Stimulated activated CD4-positive, alpha-beta T cell treated with anti-CD3 and anti-CD28 coated beads, TNF-alpha, amount 100 ng/mL, for 4 hours (primary cell): ENCODE data around the gene FAHD1.
A peak's percentile ranks its signal among the peaks of the same experiment; 100 is the strongest.

Experiments
- DNase-seq, 3 experiments: peaks; one replicate each; pipeline ENCODE4 v3.0.0-alpha.2; 2020; ENCODE audit warnings: low read depth in 3 of 3

The FAHD1 gene

DNA sequence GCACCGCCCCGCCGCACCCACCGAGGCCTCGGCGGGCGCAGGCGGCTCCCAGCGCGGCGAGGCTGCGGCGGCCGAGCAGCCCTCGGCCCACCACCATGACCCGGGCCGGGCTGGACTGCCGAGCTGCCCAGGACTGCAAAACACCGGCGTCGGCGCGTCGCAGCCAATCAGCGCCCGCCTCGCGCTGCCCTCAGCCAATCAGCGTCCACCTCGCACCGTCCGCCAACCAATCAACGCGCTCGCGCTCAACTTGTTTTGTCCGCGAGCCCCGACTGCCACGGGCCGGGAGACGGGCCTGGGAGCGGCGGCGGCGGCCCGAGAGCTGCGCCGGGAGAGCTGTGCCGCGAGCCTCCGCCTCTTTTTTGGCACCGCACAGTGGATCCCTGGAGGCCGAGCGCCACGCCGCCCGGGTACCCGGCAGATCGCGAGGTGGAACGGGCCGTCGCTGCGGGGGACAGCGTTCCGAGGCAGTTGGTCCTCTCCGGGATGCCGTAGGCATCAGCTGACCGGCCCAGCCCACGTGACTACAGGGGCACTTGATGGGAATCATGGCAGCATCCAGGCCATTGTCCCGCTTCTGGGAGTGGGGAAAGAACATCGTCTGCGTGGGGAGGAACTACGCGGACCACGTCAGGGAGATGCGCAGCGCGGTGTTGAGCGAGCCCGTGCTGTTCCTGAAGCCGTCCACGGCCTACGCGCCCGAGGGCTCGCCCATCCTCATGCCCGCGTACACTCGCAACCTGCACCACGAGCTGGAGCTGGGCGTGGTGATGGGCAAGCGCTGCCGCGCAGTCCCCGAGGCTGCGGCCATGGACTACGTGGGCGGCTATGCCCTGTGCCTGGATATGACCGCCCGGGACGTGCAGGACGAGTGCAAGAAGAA lies at the start of gene FAHD1, which contains the start of gene HAGH:
Gene FAHD1 (plus strand): TSS at position 516 of the 883 bp plus-strand sequence. CDS start 33 bp downstream, at position 549.
Gene HAGH (minus strand): TSS at position 135 of the 883 bp plus-strand sequence. CDS start 38 bp downstream, at position 97.
- peak; percentile 80 to 89 (median 81) for DNase-seq

DNA sequence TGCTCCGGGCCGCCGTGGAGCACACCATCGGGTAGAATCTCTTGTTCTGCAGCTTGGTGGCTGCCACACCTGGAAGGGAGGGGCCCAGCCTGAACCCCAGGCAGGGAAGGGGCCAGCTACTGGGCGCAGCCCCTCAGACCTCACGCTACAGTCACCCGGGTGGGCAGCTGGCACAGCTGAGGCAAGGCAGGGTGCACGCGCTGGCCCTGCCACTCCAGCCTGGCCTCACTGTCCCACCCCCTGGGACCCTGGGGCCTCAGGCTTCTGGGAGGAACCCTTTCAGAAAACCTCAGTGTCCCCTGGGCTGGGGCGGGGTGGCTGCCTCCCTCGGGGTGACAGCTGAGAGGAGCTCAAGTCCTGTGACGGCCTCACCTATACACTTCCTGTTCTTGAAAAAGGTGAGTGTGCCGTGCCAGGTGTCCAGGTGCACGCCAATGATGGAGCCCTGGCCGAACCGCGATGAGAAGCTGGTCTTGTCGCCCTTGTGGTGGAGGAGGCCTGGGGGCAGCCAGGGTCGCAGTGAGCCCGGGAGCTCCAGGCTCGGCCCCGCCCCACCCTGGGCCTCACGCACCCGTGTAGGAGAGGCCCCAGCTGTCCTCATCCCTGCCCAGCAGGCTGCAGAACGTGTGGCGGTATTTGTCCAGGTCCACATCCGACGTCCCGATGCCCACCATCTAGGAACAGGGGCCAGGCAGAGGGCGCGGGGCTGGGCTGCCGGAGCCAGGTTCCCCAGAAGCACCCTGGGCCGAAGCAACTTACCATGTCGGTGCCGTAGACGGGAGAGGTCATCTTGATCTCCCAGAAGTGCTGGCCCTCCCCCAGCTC lies 49.4 kb upstream of the FAHD1 start:
- DNase-seq = no peak

DNA sequence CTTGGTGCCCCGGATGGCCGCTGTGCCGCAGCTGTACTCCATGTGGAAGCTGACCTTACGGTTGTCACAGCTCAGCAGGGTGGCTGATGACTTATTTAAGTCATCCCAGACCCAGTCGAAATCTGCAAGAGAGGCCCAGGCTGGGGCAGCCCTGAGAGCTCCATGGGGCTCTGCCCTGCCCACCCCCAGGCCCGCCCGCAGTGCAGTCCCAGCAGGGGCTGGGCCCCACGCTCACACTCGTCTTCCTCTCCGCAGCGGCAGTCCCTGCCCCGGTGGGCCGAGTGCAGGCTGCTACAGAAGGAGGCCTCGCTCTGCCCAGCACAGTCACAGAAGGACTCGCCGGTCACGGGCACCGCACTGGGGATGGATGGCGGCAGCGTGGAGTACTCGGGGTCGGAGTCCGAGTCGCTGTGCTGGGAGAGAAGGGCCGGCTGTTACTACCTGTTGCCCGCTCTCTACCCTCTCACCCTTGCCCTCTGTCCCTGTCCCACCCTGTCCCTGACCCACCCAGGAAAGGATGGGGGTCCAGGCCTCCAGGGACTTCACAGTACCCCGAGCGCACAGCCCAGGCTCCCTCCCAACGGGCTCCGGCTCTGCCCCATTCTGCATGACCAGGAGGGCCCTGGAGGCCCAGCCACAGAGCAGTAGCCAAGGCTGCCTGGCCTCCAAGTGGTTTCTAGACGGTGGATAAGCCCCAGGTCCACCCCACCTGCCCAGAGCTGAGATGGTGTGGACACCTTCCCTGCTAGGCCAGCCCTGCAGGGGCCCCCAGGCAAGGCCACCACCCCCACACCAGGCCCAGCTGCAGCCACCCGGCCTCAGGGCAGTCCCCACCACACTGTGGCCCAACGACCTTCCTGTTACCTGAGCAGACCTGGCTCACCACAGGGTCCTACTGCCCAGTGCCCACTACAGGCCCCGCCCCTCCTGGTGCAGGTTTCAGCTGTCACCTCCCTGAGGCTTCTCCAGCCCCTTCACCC lies 48.5 kb upstream of the FAHD1 start:
- no peak for DNase-seq

DNA sequence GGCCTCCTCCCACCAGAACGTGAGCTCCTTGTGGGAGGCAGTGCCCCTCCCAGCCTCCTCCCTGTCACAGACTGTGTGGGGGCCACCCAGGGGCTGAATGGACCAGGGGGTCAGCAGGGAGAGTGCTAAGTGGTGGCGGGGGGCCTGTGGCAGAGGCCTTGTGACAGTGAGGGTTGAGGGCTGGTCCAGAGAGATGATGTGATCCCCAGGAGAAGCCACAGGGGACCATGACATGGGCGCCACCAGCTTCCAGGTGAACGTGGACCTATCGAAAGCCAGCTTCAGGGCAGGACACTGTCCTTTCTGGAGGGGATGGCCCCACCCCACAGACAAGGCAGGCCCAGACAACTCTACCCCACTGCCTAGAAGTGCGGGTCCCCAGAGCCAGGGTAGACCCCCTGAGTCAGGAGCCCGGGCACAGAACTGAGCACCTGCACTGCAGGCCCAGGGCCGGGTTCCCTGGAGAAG lies 47.7 kb upstream of the FAHD1 start:
- DNase-seq = no peak

DNA sequence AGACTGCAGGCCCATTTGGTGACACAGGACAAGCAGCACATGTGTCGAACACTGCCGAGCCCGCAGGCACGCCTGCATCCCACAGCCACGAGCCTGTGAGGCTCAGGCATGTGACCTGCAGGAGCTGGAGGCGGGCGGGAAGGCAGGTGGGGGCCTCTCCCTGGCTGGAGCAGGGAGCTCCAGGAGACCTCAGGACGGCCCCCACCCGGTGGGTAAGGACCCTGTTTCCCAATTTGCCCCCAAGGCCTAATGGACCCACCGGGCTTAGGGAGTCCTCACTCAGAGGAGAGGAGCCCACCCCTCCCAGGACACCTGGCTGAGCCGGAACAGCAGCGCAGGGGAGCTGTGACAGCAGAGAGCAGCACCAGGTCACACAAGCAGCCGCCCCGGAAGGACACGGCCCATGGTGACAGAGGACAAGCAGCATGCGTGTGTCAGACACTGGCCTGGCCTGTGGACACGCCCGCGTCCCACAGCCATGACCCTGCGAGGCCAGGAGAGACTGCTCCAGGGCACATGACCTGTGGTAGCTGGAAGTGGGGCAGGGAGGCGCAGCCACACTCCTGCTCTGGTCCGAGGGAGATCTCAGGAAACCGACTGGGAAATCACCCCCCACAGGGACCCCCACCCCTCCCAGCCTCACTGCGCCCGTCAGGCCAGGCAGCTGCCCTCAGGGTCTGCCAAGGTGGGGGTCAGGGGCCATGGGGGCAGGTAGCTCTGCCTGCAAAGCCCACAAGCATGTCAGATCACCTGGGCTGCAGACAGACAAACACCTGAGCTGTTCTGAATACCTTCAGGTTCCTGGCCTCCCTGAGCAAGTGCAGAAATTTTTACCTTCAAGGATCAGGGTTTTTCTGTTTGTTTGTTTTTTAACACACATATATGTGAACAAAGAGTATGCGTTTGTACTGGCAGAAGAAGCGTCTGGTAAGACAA lies 47.0 kb upstream of the FAHD1 start:
- no peak for DNase-seq

DNA sequence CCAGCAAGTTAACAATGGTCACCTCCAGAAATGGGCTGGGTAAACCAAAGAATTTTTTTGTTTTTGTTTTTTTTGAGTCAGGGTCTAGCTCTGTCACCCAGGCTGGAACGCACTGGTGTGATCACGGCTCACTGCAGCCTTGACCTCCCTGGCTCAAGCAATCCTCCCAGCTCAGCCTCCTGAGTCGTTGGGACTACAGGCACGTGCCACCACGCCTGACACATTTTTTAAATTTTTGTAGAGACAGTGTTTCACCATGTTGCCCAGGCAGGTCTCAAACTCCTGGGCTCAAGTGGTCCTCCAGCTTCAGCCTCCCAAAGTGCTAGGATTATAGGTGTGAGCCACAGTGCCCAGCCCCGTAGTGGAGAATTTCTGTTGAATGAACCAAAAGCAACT lies 46.3 kb upstream of the FAHD1 start:
- DNase-seq = no peak

DNA sequence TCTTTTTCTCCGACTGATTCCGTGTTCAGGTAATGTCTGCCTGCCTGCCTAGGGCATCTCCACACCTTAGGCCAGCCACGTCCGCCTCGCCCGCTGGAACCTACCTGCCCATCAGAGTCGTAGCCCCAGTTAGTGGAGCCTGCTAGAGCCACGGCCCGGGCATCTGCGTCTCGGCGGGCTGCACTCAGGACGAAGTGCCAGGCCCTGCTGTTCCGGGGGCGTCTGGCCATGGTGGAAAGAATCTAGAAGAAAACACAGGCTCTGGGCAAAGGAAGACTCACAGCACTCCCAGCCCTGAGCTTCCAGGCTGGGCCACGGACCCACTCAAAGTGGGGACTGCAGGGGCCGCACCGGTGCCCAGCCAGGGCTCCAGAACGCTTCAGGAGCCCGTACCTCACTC lies 45.8 kb upstream of the FAHD1 start:
- no peak for DNase-seq

DNA sequence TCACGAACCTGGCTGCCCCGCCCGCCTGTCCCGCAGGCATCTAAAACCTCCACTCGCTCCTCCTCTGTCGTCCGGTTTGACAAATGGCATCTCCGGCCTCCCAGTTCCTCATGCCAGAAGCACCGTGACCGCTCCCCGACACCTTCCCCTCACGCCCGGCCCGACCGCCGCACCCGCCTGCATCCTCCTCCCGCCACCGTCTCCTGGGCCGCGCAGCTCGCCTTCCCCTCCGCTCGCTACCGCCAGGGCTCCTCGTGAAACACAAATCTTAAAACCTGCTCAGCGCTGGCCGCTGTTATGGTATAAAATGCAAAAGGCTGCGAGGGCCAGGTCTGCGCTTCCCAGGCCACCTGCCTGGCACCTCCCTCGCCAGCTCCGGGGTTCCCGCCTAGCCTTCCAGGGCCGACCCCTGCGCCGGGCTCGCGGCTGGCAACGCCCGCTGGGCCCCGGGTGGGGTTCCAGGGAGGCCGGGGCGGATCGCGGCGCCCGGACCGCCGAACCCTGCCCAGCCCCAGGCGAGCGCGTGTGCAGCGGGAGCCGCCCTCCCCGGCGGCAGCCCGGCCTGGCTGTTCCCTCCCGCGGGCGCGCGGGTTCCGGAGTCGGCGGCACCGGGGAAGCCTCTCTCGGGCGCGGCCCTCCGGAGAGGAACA lies 45.1 kb upstream of the FAHD1 start:
- no peak for DNase-seq

DNA sequence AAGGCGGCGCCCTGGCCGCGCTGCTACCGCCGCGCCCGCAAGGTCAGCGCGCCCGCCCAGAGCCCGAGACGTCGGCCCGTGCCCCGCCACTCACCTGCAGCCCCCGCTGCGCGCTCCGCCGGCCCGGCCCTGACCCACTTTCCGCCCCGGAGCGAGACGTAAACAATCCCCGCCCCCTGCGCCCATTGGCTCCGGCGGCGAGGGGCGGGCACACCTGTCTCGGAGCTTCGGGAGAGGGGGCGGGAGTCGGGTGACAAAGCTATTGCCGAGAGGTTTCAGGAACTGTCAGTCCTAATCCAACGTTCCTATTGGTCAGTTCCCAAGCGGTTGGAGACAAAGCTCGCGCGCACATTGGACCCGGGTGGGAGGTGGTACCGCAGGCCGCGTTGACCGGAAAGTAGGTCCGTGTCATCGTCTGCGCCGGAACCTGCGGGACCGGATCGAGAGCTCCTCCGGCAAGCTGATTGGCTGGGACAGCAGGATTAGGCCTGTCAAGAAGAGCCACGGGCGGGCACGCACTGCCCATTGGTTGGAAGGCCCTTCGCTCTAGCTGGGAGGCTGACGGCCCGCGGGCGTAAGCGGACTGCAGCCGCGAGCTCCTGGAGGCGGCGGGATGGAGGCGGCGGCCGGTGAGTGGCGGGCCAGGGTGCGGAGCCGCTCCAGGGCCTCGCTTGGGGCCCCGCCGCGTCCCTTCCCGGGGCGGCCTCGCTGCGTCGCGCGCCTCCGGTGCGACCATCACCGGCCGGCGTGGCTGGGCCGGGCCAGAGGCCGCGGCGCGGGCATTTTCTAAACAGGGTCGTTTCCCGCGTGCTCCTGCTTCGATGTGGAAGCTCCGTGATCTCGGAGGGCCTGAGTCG lies 44.4 kb upstream of the FAHD1 start, which contains the start of the genes NUBP2 and SPSB3:
Gene NUBP2 (plus strand): TSS at position 553 of the 857 bp plus-strand sequence. CDS start 61 bp downstream, at position 614.
Gene SPSB3 (minus strand): TSS at position 164 of the 857 bp plus-strand sequence. CDS start 1,088 bp downstream, outside the sequence.
- peak; percentile 87 to 96 (median 92) for DNase-seq

DNA sequence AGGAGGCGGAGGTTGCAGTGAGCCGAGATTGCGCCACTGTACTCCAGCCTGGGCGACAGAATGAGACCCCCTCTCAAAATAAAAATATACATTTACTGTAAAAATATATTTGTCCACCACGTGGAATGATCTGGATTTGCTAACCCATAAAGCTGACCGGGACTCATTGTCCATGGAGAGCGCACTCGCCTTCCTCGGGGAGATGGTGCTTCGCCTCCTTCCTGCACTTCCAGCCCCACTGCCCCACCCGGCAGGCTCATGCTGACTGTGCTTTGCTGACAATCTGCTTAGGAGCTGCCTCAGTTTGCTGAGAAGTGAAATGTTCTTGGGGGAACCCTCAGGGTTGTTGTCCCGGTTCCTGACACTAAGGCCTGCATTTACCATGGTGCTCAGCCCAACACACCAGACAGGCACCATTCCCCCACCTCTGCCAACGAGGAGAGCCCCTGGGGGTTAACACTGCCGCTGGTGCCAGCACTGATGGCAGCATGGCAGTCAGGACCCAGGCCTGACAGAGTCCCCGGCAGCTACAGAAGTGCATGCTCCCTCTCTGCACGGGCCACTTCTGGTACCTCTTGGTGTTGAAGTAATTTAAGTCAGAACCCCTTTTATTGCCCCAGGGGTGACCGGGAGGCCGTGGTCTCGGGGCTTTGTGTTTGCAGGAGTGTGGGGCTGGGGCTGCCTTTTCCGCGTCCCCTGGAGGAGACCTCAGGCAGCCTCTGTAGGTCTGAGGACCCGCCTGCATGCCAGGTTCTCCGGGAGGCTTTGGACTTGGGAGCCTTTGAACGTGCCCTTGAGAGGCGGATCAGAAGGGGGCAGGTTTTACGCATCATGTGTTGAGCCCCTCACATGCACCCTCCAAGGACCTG lies 41.8 kb upstream of the FAHD1 start:
- no peak for DNase-seq

DNA sequence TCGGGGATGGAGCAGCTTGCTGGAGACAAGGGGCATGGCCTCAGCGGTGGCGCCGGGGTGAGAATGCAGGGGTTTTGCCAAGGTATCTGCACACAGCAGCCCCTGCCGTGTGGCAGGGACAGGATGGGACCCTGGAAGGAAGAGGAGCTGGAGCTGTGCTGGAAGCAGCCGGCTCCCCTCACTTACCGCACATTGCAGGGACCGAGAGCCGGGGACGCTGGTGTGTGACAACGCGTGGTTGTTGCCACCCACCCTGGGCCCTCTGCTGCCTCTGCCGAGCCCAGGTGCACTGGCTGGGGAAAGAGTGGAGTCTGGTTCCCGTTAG lies 41.2 kb upstream of the FAHD1 start:
- no peak for DNase-seq

DNA sequence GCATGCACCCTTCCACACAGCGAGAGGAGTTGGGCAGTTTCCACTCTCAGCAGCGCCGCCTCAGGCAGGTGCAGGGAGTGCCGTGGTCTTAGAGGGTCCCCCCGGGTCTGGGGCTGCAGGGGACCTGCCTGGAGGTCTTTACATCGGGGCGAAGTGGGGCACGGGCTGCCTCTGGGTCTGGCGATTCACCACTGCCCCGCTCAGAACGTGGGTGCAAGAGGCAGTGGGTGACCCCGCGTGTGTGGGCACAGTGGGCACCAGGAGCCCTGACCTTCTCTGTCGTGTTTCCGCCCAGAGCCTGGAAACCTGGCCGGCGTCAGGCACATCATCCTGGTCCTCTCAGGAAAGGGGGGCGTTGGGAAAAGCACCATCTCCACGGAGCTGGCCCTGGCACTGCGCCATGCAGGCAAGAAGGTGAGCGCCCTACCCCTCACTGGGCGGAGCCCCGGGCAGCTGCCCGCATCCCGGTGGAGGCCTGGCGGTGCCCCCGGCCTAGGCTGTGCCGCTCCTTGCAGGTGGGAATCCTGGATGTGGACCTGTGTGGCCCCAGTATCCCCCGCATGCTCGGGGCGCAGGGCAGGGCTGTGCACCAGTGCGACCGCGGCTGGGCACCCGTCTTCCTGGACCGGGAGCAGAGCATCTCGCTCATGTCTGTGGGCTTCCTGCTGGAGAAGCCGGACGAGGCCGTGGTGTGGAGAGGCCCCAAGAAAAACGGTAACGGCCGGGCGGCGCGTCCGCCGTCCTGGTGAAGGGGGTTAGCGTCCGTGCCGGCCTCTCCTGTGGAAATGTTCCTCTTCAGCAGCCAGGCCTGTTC lies 40.6 kb upstream of the FAHD1 start:
- no peak for DNase-seq

DNA sequence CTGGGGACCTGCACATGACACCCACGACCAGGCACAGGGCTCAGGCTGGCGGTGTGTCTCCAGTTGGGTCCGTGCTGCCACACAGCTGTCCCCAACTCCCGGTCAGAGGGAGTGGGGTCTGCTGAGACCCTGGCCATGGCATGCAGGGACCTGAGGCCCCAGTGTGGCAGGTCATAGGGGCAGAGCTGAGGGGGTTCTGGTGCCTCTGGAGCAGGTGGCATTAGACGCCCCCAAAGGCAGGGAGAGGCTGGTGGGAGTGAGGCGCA lies 40.0 kb upstream of the FAHD1 start:
- no peak for DNase-seq

DNA sequence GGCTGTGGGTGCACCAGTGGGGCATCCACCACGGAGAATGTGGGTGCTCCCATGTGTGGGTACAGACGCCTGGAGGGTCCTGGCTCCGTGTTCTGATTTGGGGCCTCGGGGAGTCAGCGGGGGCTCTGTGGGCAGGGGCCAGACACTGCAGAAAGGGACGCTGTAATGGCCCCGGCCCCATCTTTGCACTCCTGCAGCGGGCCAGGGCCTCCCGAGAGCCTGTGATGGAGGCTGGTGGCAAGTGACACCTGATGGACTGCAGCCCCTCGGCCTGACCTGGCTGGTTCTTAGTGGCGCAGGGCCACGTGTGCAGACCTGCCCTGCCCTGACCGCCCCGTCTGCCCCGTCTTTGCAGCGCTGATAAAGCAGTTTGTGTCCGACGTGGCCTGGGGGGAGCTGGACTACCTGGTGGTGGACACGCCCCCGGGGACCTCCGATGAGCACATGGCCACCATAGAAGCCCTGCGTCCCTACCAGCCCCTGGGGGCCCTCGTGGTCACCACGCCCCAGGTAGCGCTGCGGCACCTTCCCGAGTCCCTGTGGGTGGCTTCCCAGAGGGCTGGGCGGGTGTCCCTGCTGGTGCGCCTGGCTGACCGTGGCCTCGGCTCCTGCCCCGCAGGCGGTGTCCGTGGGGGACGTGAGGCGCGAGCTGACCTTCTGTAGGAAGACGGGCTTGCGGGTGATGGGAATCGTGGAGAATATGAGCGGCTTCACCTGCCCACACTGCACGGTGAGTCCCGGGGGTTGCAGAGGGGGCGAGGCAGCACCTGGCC lies 39.5 kb upstream of the FAHD1 start:
- no peak for DNase-seq

DNA sequence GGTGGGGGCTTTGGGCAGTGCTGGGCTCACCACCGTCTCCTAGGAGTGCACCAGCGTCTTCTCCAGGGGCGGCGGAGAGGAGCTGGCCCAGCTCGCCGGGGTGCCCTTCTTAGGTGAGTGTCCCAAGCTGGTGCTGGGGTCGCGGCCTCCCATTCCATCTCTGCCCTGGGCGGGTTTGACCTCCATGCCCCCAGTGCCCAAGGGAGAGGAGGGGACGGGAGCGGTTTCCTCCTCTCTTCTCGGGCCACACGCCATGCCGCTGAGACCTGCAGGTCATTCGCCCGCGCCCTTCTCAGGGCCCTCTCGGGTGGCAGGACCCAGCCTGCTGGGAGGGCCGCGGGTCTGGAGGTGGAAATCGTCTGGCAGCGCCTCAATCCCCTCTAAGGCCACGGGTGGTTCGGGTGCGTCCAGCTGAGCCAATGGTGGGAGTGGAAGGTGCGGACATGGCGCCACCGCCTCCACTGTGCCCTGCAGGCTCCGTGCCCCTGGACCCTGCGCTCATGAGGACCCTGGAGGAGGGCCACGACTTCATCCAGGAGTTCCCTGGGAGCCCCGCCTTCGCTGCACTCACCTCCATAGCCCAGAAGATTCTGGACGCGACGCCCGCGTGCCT lies 38.8 kb upstream of the FAHD1 start:
- no peak for DNase-seq

DNA sequence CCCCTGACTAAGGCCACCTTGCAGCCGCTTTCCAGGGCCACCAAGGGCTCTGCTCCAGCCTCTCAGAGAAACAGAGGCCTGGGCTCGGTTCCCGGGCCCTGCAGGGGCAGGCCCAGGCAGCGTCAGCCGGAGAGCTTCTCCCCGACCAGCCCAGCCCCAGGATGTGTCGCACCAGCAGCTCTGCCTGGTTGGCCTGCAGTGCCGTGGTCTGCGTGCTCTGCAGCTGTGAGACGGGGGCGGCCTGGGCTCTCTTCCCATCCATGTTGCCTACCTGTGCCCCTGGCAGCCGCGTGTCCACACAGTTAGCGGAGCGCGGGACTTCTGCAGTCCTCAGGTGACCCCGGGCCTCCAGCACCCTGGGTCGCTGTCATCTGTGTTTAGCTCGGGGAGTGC lies 38.3 kb upstream of the FAHD1 start:
- no peak for DNase-seq
